Stimulated activated CD8-positive, alpha-beta memory T cell treated with anti-CD3 and anti-CD28 coated beads, Interleukin-4, amount 100 ng/mL, for 4 hours (primary cell): ENCODE data around the gene AP3S1.
"Not testable (repeated sequence)": the region's sequence is repeated elsewhere in the genome, so short reads cannot be mapped to it uniquely, and the experiment has no call there.

Experiments used
- DNase-seq, 2 donors: peaks; one replicate each; pipeline ENCODE4 v3.0.0-alpha.2; 2020; ENCODE audit warnings: low read depth in 2 of 2, low spot score in 1 of 2

Gene AP3S1

GRCh38 chr5:115841382-115842088 lies at the start of gene AP3S1, which contains the start of gene ATG12:
Gene AP3S1 (plus strand): TSS chr5:115841935. CDS start chr5:115842038, 103 bp downstream.
Gene ATG12 (minus strand): TSS chr5:115841565. CDS start chr5:115841552, 13 bp downstream.
- DNase-seq: peak; percentile 74 to 80

GRCh38 chr5:115795700-115796099 lies 46.0 kb upstream of the AP3S1 start:
- DNase-seq: no peak

GRCh38 chr5:115796656-115797055 lies 45.1 kb upstream of the AP3S1 start:
- DNase-seq: no peak

- DNase-seq: no peak
Measured at GRCh38 chr5:115798252-115798651, 43.5 kb upstream of the AP3S1 start.

- no peak for DNase-seq
Measured at GRCh38 chr5:115800108-115800507, 41.6 kb upstream of the AP3S1 start.

- no peak for DNase-seq
Measured at GRCh38 chr5:115801152-115801551, 40.6 kb upstream of the AP3S1 start.

- no peak for DNase-seq
Measured at GRCh38 chr5:115801984-115802383, 39.8 kb upstream of the AP3S1 start.

GRCh38 chr5:115806986-115807653 lies 34.6 kb upstream of the AP3S1 start:
- no peak for DNase-seq

- no peak for DNase-seq
Measured at GRCh38 chr5:115807654-115808052, 34.1 kb upstream of the AP3S1 start.

GRCh38 chr5:115808066-115808465 lies 33.7 kb upstream of the AP3S1 start:
- not testable (repeated sequence) for DNase-seq

GRCh38 chr5:115809946-115810345 lies 31.8 kb upstream of the AP3S1 start:
- DNase-seq: no peak

GRCh38 chr5:115810761-115811160 lies 31.0 kb upstream of the AP3S1 start:
- DNase-seq: no peak

- no peak for DNase-seq
Measured at GRCh38 chr5:115811406-115811805, 30.3 kb upstream of the AP3S1 start.

GRCh38 chr5:115812372-115812771 lies 29.4 kb upstream of the AP3S1 start:
- DNase-seq: no peak

GRCh38 chr5:115813719-115814118 lies 28.0 kb upstream of the AP3S1 start:
- DNase-seq: no peak

GRCh38 chr5:115815006-115815692 lies 26.6 kb upstream of the AP3S1 start:
- no peak for DNase-seq

- DNase-seq: no peak
Measured at GRCh38 chr5:115815693-115816225, 26.0 kb upstream of the AP3S1 start.

GRCh38 chr5:115816226-115817081 lies 25.3 kb upstream of the AP3S1 start, which contains the start of gene CDO1:
Gene CDO1 (minus strand): TSS chr5:115816659. CDS start chr5:115816397, 262 bp downstream.
- no peak for DNase-seq

GRCh38 chr5:115817386-115817785 lies 24.3 kb upstream of the AP3S1 start:
- DNase-seq: no peak

- no peak for DNase-seq
Measured at GRCh38 chr5:115818821-115819220, 22.9 kb upstream of the AP3S1 start.

GRCh38 chr5:115820846-115821245 lies 20.9 kb upstream of the AP3S1 start:
- no peak for DNase-seq
